Measurements from ENCODE around the gene MED22.

DNA sequence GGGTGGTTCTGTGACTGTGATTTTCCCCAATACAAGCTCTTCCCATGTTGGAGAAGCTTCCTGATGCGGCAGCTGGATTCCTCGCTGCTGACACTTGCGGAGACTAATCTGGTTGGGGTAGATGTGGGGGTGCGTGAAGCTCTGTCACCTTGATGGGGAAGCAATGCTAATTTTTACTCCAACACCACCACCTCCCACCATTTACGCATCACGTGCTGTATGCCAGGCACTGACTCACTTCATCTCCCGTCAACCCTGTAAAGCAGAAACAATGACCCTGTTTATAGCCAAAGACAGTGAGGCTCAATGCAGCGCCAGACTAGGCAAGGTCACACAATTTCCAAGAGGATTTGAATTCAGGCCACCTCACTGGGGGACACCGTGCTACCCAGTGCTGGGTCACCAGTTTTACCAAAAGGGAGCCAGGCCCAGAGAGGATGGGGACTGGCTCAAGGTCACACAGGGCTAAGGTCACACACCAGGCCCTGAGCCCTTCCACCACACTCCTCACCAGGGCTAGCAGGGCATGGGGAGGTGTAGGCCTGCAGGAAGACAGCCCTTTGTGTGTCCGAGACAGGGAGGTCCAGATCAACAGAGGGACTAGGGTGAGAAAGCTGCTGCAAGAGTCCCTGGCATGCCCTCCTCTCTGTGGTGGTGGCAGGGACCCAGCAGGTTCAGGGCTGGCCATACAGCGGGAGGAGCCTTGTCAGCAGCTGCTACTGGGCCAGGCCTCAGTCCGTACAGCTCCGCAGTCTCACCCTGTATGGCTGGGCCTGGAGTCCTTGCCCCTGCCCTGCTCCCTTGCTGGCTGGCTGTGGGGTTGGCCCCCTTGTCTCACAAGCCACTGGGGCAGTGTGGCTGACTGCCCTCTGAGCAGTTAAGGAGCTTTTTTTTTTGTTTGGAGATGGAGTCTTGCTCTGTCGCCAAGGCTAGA lies 31.5 kb upstream of the MED22 start:
- TF ChIP-seq, protein P1, sequence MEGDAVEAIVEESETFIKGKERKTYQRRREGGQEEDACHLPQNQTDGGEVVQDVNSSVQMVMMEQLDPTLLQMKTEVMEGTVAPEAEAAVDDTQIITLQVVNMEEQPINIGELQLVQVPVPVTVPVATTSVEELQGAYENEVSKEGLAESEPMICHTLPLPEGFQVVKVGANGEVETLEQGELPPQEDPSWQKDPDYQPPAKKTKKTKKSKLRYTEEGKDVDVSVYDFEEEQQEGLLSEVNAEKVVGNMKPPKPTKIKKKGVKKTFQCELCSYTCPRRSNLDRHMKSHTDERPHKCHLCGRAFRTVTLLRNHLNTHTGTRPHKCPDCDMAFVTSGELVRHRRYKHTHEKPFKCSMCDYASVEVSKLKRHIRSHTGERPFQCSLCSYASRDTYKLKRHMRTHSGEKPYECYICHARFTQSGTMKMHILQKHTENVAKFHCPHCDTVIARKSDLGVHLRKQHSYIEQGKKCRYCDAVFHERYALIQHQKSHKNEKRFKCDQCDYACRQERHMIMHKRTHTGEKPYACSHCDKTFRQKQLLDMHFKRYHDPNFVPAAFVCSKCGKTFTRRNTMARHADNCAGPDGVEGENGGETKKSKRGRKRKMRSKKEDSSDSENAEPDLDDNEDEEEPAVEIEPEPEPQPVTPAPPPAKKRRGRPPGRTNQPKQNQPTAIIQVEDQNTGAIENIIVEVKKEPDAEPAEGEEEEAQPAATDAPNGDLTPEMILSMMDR (IDR thresholded peaks at IDR 0.05; ENCODE audit: insufficient read depth, low read length) = no peak
- TF ChIP-seq POLR2AphosphoS5 (IDR thresholded peaks at IDR 0.05; ENCODE audit: low read depth) (no peak), GABPA (IDR thresholded peaks at IDR 0.05; ENCODE audit: low read depth) (no peak)
- TF ChIP-seq, protein P2, sequence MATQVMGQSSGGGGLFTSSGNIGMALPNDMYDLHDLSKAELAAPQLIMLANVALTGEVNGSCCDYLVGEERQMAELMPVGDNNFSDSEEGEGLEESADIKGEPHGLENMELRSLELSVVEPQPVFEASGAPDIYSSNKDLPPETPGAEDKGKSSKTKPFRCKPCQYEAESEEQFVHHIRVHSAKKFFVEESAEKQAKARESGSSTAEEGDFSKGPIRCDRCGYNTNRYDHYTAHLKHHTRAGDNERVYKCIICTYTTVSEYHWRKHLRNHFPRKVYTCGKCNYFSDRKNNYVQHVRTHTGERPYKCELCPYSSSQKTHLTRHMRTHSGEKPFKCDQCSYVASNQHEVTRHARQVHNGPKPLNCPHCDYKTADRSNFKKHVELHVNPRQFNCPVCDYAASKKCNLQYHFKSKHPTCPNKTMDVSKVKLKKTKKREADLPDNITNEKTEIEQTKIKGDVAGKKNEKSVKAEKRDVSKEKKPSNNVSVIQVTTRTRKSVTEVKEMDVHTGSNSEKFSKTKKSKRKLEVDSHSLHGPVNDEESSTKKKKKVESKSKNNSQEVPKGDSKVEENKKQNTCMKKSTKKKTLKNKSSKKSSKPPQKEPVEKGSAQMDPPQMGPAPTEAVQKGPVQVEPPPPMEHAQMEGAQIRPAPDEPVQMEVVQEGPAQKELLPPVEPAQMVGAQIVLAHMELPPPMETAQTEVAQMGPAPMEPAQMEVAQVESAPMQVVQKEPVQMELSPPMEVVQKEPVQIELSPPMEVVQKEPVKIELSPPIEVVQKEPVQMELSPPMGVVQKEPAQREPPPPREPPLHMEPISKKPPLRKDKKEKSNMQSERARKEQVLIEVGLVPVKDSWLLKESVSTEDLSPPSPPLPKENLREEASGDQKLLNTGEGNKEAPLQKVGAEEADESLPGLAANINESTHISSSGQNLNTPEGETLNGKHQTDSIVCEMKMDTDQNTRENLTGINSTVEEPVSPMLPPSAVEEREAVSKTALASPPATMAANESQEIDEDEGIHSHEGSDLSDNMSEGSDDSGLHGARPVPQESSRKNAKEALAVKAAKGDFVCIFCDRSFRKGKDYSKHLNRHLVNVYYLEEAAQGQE (IDR thresholded peaks at IDR 0.05; ENCODE audit: insufficient replicate concordance, low read depth) = no peak

Measured in HL-60 (cell line).